Stimulated activated CD8-positive, alpha-beta memory T cell treated with anti-CD3 and anti-CD28 coated beads, Interleukin-7, amount 100 ng/mL, for 24 hours (primary cell): Measurements from ENCODE around the gene PEDS1.
"Not testable (repeated sequence)": the region's sequence is repeated elsewhere in the genome, so short reads cannot be mapped to it uniquely, and the experiment has no call there.

Experiments
- DNase-seq: peaks from one replicate; pipeline ENCODE4 v3.0.0-alpha.2; 2020; ENCODE audit warnings: low read depth

The PEDS1 gene

DNA sequence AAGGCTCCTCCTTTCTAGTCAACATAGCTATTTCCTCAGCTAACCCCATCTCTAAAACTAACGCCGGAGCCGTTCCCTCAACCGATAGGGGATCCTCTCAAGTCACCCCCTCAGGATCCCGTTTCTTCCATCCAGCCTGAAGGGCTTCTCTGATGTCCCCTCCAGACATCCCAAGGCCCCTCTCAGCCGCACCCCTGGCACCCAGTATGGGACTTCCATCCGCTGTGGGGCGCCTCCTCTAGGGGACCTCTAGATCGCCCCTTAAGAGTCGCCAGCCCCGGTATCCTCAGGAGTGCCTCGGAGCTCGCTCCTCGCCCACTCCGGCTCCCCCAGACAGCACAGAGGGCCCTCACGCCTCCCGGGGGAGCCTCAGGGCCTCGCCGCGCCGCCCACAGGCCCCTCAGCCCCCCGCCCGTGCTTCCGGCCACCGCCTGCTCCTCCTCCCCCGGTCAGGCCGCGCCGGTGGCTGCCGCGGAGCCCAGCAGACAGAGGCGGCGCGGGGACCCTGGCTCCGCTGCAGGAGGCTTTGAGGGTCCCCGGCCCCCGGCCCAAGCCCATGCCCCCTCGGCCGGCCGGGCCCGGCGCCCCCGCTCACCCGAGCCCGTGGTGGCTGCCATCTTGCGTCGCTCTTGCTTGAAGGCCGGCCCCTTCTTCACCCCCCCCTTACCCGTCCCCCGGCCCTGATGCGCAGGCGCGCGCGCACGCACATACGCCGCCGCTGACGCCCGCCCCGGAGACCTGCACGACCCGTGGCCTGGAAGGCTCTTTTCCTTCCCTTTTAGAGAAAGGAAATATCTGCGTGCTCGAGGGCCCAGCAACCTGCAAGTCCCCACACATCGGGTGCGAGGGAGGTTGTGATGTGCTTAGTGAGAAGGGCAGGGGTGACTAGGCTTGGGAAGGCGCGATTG lies 40.8 kb downstream of the PEDS1 start, which contains the start of gene UBE2V1:
Gene UBE2V1 (minus strand): TSS at position 639 of the 908 bp plus-strand sequence. CDS start 22 bp downstream, at position 617.
- DNase-seq, result peak; percentile 72

DNA sequence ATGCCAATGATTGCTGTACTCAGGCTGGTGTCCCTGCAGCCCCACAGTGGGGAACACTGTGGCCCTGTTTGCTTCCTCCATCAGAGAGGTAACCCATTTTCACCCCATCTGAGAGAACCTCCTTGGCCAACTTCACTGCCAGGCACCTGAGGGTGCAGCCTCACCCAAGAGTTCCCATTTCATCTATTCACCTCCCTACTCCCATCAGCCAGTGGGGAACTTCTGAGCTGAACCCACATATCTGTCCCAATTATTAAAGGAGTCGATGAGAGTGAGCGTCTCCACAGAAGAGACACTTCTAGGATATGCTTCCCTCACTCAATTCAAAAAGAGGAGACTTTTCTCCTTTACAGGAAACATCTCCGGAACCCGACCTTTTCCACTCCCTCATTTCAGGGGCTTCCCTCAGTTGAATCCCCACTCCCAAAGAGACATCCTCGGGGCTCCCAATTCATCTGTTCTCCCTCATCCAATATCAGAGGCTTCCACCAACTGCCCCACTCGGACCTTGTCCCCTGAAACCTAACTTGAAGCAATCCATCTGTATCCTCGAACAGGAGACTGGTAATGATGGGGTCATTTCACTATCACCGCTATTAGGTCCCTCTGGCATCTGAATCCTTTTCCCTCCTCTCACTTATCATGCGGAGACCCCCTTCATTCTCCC lies 41.6 kb downstream of the PEDS1 start:
- no peak for DNase-seq

DNA sequence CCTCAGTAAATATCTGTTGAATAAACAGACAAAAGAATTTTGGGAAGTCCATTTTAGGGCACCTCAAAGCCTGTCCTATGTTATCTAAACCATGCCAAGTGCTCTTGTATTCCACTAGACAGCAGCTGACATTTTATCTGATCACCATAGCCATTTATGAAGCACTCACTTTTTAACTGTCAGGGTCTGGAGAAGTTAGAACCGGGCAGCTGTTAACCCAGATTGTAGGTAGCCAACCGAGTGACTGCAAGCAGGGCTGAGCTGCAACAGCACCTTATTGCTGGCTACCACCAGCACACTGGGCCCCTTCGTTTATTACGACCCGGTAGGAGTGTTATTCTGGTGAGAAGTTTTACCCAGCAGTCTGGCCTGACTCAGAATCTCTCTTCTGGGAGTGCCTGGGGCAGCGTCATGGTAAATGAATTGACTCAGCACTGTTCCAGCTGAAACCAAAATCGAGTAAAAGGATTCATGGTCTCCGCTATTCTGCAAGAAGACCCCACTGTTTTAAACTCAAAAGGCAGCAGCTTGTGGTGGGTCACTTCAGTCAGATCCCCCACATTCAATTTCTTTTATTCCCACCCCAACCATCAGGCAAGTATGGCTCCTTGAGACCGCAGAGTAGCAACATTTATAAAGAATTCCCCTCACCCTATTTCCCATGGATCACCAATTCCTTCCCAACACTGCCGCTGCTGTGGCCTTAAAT lies 42.2 kb downstream of the PEDS1 start:
- no peak for DNase-seq

DNA sequence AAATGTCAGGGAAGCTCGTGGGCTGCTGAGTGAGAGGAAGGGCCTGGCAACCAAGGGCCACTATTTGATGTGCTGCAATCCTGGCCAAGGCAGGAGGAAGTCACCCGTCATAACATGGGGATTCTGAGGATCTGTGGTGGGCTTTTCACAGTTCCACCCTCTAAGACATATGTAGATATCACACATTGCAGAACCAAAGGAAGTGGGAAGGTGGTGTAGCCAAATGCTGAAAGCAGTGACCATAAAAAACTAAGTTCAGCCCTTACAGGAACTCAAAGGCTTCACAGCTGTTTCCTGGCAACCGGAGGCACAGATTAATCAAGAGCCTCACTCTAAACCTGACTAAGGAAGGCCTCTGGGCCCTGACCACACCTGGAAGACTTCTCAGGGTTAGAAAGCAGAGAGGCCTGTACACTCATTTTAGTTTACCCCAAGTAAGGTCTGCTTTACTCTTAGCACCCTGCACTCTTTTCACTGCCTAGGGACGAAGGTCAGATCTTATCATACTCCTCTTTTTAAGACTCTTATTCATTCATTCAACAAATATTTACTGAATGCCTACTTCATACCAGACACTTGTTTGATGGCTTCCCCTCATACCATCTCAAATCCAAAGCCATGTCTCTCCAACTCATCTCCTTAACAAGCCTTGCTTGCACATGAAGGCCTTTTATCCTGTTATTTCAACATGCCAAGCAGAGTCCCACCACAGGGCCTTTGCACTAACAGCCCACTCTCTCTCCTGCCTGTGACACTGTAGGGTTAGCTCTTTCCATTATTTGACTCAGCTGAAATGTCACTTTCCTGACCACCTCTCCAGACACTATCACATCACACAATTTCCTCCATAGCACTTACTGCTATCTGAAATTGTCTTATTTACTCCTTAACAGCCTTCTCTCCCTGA lies 43.1 kb downstream of the PEDS1 start:
- no peak for DNase-seq

DNA sequence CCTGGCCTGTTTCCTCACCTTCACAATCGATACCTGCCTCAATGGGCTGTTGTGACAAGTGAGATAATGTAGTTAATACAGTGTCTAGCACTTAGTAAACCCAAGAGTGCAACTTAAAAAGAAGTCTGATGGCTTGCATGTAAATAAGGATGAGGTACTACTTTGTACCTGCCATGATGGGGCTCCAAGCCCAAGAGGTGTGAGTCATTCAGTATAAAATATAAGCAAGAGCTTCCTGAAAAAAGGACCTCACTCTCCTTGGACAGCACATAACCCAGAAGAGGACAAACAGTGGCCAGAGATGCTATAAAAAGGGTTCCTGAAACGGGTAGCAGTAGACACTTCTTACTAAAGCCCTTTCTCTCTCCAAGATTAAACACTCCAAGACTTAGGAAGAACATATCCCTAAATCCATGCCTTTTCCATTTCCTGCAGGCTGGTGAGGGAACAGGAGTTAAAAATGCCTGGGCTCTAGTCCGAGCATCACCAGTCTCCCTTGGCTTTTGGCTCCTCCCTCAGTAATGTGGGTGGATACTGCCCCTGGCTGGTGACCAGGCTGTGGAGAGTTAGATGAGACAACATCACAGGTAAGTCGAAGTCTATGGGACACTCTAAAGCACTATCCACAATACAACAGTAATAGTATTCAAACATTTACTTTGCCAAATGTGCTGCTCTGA lies 44.8 kb downstream of the PEDS1 start:
- DNase-seq, result no peak

DNA sequence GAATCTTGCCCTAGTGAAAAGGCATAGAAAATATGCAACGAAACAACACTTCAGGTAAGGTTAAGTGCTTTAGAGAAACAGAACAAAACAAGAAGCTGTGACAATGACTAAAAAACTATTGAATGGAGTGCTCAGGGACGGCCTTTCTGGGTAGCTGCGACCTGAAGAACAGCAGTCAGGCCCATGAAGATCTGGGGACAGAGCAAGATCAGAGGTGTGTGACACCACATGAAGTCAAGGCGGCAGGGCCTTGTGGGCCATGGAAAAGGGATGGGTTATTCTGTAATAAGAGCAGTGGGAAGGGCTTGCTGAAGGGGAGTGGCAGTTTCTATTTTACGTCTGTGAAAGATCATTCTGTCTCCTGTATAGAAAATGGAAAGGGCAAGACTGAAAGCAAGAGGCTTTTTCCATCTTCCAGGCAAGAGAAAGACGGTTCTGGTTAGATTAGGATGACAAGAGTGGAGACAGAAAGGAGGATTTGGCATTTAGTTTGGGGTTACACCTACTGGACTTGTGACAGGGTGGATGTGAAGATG lies 45.7 kb downstream of the PEDS1 start:
- DNase-seq, result no peak

DNA sequence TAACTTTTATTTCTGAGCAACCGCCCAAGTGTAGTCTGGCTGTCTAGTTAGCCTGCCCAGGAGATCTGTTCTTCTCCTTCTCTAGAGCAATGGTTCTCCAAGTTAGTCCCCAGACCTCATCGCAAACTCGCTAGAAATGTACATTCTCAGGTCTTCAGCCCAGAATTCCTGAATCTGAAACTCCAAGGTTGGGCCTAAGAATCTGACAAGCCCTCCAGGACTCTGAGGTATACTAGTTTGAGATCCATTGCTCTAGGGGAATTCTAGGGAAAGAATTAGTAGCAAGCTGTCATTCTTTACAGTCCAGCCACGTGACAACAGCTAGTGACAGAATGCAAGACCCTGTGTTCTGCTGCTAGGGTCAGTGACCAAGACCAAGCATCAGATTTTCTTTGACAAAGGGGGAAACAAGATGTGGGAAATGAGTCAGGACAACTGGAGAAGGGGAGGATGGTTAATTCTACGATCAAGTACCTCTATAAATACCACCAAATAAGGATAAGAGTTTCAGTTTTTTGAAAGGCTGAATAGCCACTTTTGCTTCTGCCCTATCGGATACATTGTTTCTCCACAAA lies 46.4 kb downstream of the PEDS1 start:
- no peak for DNase-seq

DNA sequence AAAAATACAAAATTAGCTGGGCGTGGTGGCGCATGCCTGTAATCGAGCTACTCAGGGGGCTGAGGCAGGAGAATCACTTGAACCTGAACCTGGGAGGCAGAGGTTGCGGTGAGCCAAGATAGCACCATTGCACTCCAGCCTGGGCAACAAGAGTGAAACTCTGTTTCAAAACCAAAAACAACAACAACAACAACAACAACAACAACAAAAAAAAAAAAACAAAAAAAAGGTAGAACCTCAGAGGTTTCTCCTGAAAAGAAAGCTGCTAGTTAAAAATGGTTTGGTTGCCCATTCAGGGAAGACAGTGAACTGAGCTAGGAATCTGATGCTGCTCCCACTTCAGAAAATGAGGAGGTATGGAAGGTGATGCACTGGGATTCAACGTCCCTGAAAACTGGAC lies 46.9 kb downstream of the PEDS1 start:
- DNase-seq, result not testable (repeated sequence)
